Bronchial epithelial cell (primary cell): Measurements from ENCODE around the gene POP7. TPM values are rescaled to one million over a fixed set of nuclear protein-coding genes. Genes with fewer than 3 reads are reported as not detected.

Source experiments
- DNase-seq: peaks from one replicate; pipeline ENCODE4 v3.0.0-alpha.2; 2010; ENCODE audit warnings: low read depth
- FAIRE-seq: peaks from 2 replicates; lab custom pipeline; 2011; peaks lifted over from hg19 to GRCh38; lab: Jason Lieb, UNC
- H3K27me3 ChIP-seq: 2 replicates; pipeline ENCODE4 v1.5.1; 2011; ENCODE audit warnings: low read length; ENCODE audit not compliant: control insufficient read depth, insufficient read depth
- H3K36me3 ChIP-seq: 2 replicates; pipeline ENCODE4 v1.5.1; 2011; ENCODE audit warnings: low read length; ENCODE audit not compliant: control insufficient read depth, insufficient read depth
- H3K4me3 ChIP-seq: 2 replicates; pipeline ENCODE4 v1.5.1; 2011; ENCODE audit warnings: mild to moderate bottlenecking, low read depth, low read length, control low read depth
- total RNA-seq: library from RNA; depleted of rRNA; stranded (reverse); fragments of >200 nt; gene quantifications from 2 replicates; pipeline ENCODE4 v1.2.1, GENCODE V29; 2014
- TF ChIP-seq, protein P1 (sequence below): IDR thresholded peaks from 2 replicates; pipeline ENCODE4 v1.5.1; 2011; ENCODE audit warnings: mild to moderate bottlenecking, moderate library complexity, low read length, control low read depth, inconsistent platforms; ENCODE audit not compliant: insufficient read depth, severe bottlenecking

POP7 gene
- total RNA-seq, 1 donor from 2014 or later: 40.8 TPM

DNA sequence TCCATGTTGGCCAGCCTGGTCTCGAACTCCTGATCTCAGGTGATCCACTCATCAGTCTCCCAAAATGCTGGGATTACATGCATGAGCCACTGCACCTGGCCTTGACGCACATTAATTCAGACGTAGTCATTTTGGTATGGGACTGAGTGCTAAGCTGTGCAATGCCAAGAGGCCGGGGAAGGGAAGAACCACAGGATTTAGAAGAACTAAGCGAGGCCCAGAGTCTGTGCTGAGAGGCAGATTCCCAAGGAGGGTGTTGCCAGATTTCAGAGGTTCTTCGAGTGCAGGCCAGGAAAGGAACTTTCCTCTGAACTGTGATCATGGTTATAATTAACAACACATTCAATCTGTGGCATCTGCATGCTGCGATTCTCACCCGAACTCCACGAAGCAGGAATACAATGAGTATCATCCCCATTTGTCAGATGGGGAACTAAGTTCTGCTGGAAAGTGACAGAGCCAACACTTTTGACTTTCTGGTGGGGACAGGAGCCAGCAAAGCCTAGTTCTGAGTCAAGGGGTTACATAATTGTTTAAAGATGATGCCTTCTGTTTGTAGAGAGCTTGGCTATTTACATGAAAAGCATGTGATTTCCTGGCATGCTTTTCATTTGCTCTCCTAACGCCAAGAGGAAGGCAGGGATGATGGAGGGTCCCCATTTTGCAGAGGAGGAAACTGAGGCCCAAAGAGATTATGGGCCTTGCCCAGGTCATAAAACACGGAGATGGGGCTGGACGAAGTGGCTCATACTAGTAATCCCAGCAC lies 21.3 kb downstream of the POP7 start:
- FAIRE-seq (no peak), DNase-seq (peak; percentile 22)
- no peak overlapping the region for H3K4me3 ChIP-seq
- peaks cover 10% of the 10 kb centered on the region for H3K27me3 ChIP-seq
- TF ChIP-seq, protein P1, sequence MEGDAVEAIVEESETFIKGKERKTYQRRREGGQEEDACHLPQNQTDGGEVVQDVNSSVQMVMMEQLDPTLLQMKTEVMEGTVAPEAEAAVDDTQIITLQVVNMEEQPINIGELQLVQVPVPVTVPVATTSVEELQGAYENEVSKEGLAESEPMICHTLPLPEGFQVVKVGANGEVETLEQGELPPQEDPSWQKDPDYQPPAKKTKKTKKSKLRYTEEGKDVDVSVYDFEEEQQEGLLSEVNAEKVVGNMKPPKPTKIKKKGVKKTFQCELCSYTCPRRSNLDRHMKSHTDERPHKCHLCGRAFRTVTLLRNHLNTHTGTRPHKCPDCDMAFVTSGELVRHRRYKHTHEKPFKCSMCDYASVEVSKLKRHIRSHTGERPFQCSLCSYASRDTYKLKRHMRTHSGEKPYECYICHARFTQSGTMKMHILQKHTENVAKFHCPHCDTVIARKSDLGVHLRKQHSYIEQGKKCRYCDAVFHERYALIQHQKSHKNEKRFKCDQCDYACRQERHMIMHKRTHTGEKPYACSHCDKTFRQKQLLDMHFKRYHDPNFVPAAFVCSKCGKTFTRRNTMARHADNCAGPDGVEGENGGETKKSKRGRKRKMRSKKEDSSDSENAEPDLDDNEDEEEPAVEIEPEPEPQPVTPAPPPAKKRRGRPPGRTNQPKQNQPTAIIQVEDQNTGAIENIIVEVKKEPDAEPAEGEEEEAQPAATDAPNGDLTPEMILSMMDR: no peak
- H3K36me3 ChIP-seq: no peaks in the 10 kb centered on the region

DNA sequence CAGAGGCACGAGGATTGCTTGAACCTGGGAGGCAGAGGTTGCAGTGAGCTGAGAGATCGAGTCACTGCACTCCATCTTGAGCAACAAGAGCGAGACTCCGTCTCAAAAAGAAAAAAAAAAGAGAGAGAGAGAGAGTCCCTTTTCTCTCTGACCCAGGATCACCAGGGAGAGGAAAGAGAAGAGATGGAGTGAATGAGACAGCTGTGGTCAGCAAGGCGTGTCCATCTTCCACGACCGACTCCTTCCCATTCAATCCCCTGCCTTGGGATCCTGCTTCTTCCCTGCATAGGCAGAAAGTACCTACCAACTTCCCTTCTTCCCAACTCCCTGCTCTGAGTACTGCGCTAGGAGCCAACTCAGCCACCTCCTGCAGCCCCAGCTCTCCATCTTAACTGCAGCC lies 22.3 kb downstream of the POP7 start:
- H3K4me3 ChIP-seq: no peak overlapping the region
- FAIRE-seq (no peak), DNase-seq (no peak)
- no peaks in the 10 kb centered on the region for H3K36me3 ChIP-seq
- peaks cover 3% of the 10 kb centered on the region for H3K27me3 ChIP-seq
- TF ChIP-seq, protein P1: no peak

DNA sequence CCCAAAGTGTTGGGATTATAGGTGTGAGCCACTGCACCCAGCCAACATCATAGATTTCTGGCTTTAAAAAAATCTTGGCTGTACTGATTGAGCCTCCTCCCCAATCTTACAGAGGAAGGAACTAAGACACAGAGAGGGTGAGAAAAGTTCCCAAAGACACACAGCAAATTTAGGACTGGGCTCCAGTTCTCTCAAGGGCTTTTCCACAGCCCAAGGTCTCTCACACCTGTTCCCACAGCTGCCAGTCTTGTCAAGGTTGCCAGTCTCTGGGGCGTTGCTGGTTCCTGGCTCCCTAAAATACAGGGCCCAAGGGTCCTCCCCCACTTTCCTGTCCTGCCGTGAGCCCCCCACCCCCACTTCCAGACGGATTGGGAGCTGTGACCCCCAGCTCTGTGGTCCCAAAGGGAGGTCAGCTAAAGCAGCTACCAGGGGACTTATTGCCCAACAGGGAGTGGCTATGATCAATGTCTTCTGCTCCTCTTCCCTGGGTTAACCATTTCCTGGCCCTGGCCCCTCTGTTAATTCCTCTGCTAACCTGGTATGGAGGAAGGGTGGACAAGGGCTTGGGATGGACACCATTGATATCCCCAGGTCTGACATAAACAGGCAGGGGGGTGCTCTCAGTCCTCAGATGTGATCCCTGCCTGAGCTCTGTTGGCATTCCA lies 24.3 kb downstream of the POP7 start:
- DNase-seq (no peak), FAIRE-seq (no peak)
- Histone ChIP-seq H3K4me3 (no peak overlapping the region), H3K27me3 (no peaks in the 10 kb centered on the region), H3K36me3 (no peaks in the 10 kb centered on the region)
- TF ChIP-seq, protein P1: no peak

DNA sequence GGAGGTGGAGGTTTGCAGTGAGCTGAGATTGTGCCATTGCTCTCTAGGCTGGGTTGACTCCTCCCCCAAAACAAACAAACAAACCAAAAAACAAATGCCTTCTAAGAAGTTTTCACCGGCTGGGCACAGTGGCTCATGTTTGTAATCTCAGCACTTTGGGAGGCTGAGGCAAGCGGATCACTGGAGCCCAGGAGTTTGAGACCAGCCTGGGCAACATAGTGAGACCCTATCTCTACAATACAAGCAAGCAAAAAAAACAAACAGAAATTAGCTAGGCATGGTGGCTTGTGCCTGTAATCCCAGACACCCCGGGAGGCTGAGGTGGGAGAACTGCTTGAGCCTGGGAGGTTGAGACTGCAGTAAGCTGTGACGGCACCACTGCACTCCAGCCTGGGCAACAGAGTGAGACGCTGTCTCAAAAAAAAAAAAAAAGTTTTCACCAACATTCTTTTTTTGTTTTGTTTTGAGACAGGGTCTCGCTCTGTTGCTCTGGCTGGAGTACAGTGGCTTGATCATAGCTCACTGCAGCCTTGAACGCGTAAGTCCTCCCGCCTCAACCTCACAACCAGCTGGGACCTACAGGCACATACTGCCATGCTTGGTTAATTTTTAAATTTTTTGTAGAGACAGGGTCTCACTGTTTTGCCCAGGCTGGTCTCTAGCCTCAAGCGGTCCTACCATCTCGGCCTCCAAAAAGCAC lies 26.2 kb downstream of the POP7 start:
- FAIRE-seq (no peak), DNase-seq (no peak)
- Histone ChIP-seq H3K36me3 (no peaks in the 10 kb centered on the region), H3K4me3 (no peak overlapping the region), H3K27me3 (no peaks in the 10 kb centered on the region)
- TF ChIP-seq, protein P1: no peak

DNA sequence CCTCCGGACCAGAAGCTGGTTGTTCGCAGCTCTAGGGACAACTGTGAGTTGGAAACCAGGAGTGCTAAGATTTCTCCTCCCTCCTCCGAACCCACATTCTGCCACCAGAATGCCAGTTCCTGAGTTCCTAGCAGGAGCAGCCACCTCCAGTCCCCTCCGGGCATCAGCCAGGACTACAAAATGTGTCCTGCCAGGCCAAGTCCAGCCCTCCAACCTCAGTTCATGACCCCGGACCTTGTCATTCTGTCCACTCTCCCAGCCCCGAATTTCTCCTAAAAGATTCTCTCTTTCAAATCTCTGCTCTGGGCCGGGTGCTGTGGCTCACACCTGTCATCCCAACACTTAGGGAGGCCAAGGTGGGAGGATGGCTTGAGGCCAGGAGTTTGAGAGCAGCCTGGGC lies 29.8 kb downstream of the POP7 start:
- H3K4me3 ChIP-seq: no peak overlapping the region
- H3K36me3 ChIP-seq: no peaks in the 10 kb centered on the region
- no peak for DNase-seq
- FAIRE-seq: no peak
- H3K27me3 ChIP-seq: no peaks in the 10 kb centered on the region
- TF ChIP-seq, protein P1: no peak
